K562 (cell line): ENCODE results near the gene FLAD1. TPM values are rescaled to one million over a fixed set of nuclear protein-coding genes. Genes with fewer than 3 reads are reported as not detected.

Source experiments
- CBX1 ChIP-seq: sonication (generic); IDR thresholded peaks from 2 replicates; pipeline ENCODE4 v1.6.1; 2016; ENCODE audit warnings: antibody characterized with exemption, low read depth, mild to moderate bottlenecking
- E2F1 ChIP-seq: sonication (generic); formaldehyde crosslinking; IDR thresholded peaks from 2 replicates; pipeline ENCODE4 v1.8.1; 2023; ENCODE audit warnings: mild to moderate bottlenecking, missing genetic modification reagents, moderate library complexity
- EHMT2 ChIP-seq: fragments of 450-650 bp; IDR thresholded peaks from 2 replicates; pipeline ENCODE4 v1.6.1; 2018; ENCODE audit warnings: antibody characterized with exemption
- GTF2F1 ChIP-seq: IDR thresholded peaks from 2 replicates; pipeline ENCODE4 v1.6.1; 2011; ENCODE audit warnings: low read depth, low read length, improper control_type of control experiment
- GTF3C2 ChIP-seq: IDR thresholded peaks from 3 replicates; pipeline ENCODE4 v1.6.1; 2011; ENCODE audit warnings: borderline replicate concordance, mild to moderate bottlenecking, moderate library complexity; ENCODE audit not compliant: insufficient read length; ENCODE audit errors: extremely low read depth
- HNRNPK ChIP-seq: fragments of 200-400 bp; formaldehyde crosslinking; IDR thresholded peaks from one replicate; pipeline ENCODE4 v1.6.1; 2018; ENCODE audit warnings: mild to moderate bottlenecking, low read depth, low read length; ENCODE audit not compliant: poor library complexity, severe bottlenecking
- NEUROD1 ChIP-seq: fragments of 150-350 bp; IDR thresholded peaks from 2 replicates; pipeline ENCODE4 v1.6.1; 2014; ENCODE audit warnings: borderline replicate concordance, low read length, low read depth; ENCODE audit not compliant: partially characterized antibody
- POLR2A ChIP-seq: fragments of 450-650 bp; conservative IDR thresholded peaks from 2 replicates; pipeline ENCODE4 v1.6.1; 2016
- RBM22 ChIP-seq: fragments of 200-400 bp; formaldehyde crosslinking; IDR thresholded peaks from 2 replicates; pipeline ENCODE4 v1.6.1; 2018; ENCODE audit warnings: low read length, low read depth; ENCODE audit not compliant: poor library complexity, severe bottlenecking
- SLC30A9 ChIP-seq: fragments of 250-450 bp; sonication (Bioruptor Pico); IDR thresholded peaks from 2 replicates; pipeline ENCODE4 v1.8.0; 2022; ENCODE audit warnings: mild to moderate bottlenecking, moderate library complexity
- TCF15 ChIP-seq: fragments of 250-450 bp; sonication (Bioruptor Pico); IDR thresholded peaks from 2 replicates; pipeline ENCODE4 v1.8.0; 2022; ENCODE audit warnings: moderate library complexity, mild to moderate bottlenecking, inconsistent platforms
- ZBTB40 ChIP-seq, 2 experiments: fragments of 450-650 bp in 1 of 2; sonication (generic) in 1 of 2; formaldehyde crosslinking in 1 of 2; IDR thresholded peaks; 2 replicates each; pipeline versions ENCODE4 v1.7.1 to v1.9.0; 2016 to 2022; ENCODE audit warnings: inconsistent platforms in 1 of 2, mild to moderate bottlenecking in 1 of 2, missing genetic modification reagents in 1 of 2
- polyA plus RNA-seq, 8 experiments: library from polyadenylated mRNA; depleted of rRNA in 4 of 8; stranded (reverse) in 5 of 8; unstranded in 3 of 8; fragments of >200 nt; fragmentation: Nextera tagmentation in 2 of 8; fragmentation: Illumina TruSeq in 1 of 8; extraction: Ambion mirVana in 2 of 8; extraction: Trizol in 1 of 8; gene quantifications; 2 replicates each; pipeline versions ENCODE4 v1.2.1 to v1.2.3, GENCODE V29; 2011 to 2014; ENCODE audit warnings: inconsistent platforms in 1 of 8, missing spikeins in 1 of 8
- total RNA-seq, 7 experiments: library from RNA; depleted of rRNA in 6 of 7; stranded (reverse); fragments of >200 nt in 6 of 7; fragmentation: Illumina TruSeq in 2 of 7; extraction: Trizol in 2 of 7; gene quantifications; 2 replicates each; pipeline versions ENCODE4 v1.2.1 to v1.2.3, GENCODE V29; 2011 to 2021; ENCODE audit warnings: low replicate concordance in 1 of 7

Gene FLAD1
- total and polyA plus RNA-seq, 9 of the 15 experiments (the other 6 are each of a cell fraction or from before 2014, with no cell fraction given): 24.9 to 85.8 (median 67.0) TPM

- TF ChIP-seq NEUROD1: peak; percentile 55
- 0 out of 2 replicates have a peak, but pooled peaks have one; percentile 31 for TF ChIP-seq ZBTB40 (IDR thresholded peaks at IDR 0.05)
- no peak for TF ChIP-seq ZBTB40 (CRISPR knock-in tag; IDR thresholded peaks at IDR 0.05)
- TF ChIP-seq POLR2A: peak; percentile 74
- TF ChIP-seq E2F1 (CRISPR knock-in tag): no peak
- TF ChIP-seq CBX1: no peak
- no peak for TF ChIP-seq SLC30A9 (CRISPR knock-in tag)
- no peak for TF ChIP-seq HNRNPK
- no peak for TF ChIP-seq EHMT2
- no peak for TF ChIP-seq TCF15 (CRISPR knock-in tag)
- TF ChIP-seq RBM22: no peak
- TF ChIP-seq GTF3C2: no peak
- TF ChIP-seq GTF2F1: no peak
Measured at GRCh38 chr1:154999571-155000410, 16.6 kb downstream of the FLAD1 start (continued).
